ENCODE data around the gene ZBTB20. TPM values are rescaled to one million over a fixed set of nuclear protein-coding genes. Genes with fewer than 3 reads are reported as not detected.
A peak's percentile ranks its signal among the peaks of the same experiment; 100 is the strongest.
"Not testable (repeated sequence)": the region's sequence is repeated elsewhere in the genome, so short reads cannot be mapped to it uniquely, and the experiment has no call there.

The ZBTB20 gene
- 1 to 10 TPM; 6.3 to 6.5 TPM for total RNA-seq
- 25.6 TPM for polyA plus RNA-seq

DNA sequence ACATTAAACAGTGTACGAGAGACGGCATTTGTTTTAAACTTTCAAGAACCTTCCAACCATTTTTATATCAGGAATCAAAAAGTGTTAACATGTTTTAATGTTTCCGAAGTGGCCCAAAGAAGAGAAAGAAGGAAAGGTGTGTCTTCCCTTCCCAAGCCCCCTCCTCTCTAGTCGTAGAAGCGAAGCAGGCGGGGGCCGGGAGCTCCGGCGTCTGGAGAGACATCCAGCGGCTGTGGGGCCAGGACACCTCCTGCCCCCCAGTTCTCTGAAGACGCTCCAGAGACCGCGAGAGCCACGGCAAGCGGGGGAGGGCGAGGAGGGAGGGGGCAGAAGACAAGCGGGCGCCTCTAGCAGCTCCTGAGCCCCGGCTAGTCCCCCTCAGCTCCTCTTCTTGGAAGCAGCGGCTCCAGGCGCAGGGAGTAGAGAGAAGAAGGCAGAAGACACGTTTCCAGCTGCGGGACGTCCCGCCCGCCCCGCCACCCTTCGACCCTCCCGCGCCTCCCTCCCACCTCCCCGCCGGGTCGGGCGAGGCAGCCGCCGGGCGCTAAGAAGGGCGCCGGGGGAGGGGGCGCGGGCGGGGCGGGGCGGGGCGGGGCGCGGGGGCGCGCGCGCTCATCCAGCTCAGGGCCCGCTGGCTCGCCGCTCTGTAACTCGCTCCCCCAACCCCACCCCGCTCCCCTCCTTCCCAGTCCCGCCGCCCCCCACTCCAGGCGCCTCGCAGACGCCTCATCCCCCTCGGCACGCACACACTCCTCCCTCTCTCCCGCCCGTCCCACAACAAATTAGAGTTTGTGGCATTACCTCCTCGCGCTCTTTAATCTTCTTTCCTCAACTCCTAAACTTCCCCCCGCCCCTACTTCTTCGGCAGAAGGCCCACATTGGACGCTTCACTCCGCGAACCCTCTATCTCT lies at the start of gene ZBTB20:
Gene ZBTB20, minus strand, starts transcription at position 871 of the 911 bp plus-strand sequence.
- ChIA-PET CTCF (interaction anchor here (1.0 to 5.9 kb wide), 5 partner anchors 18 to 638 kb away, joined by 3 to 47 read pairs (median 12); no protein-coding TSS in a partner anchor), POLR2A (interaction anchor here (0.6 to 4.6 kb wide), 11 partner anchors 19 to 1632 kb away, joined by 3 to 97 read pairs (median 4); partner anchors contain the start of gene SPICE1)
- H3K9me3 ChIP-seq (ENCODE audit: low read length) = no peaks in the 10 kb centered on the region
- DNase-seq = peak; percentile 56 to 85 (median 68)
- peaks cover 22% of the 10 kb centered on the region for H3K4me1 ChIP-seq (ENCODE audit: insufficient read depth, low read length)
- H3K4me3 Mint-ChIP-seq = peak within 1 kb of the TSS; percentile 91 to 98 (median 97)
- H3K27ac Mint-ChIP-seq = peak within 1 kb of the TSS; percentile 92 to 100 (median 99)
- no peaks in the 10 kb centered on the region for H3K27me3 ChIP-seq (ENCODE audit: insufficient read depth, low read length, poor library complexity, severe bottlenecking)
- no peaks in the 10 kb centered on the region for H3K36me3 ChIP-seq (ENCODE audit: insufficient read depth, low read length)
- no peaks in the 10 kb centered on the region for H3K9me3 Mint-ChIP-seq
- H3K27me3 Mint-ChIP-seq = no peaks in the 10 kb centered on the region
- peak within 1 kb of the TSS; percentile 93 for H3K27ac ChIP-seq (ENCODE audit: low read depth, low read length)
- H3K4me3 ChIP-seq (ENCODE audit: low read length) = peak within 1 kb of the TSS; percentile 69
- H3K36me3 Mint-ChIP-seq = peaks cover 0 to 28% (median 6%) of the 10 kb centered on the region in 3 donors
- H3K4me1 Mint-ChIP-seq = peaks cover 27 to 55% (median 32%) of the 10 kb centered on the region in 3 donors

DNA sequence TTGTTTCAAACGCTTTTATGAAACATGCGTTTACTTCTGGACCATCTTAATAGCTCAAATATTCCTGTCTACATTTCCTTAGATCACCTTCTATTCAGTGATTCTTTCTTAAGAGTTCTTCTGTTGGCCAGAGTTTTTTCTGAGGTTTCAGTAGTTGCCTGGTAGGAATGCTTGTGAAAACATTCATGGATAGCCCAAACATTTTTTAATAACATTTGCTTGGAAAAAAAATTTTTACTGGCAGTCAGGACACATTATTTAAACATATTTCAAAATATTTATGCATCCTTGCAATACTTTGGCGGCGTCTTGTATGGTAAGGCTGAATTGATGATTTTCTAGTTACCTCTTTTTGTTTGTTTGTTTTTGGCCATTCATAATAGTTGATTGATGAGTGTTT lies 47.4 kb upstream of the ZBTB20 start:
- no peak for DNase-seq
- Mint-ChIP-seq H3K27me3 (peaks cover 0 to 2% of the 10 kb centered on the region in 2 donors), H3K9me3 (peaks cover 0 to 9% (median 4%) of the 10 kb centered on the region in 5 donors)

DNA sequence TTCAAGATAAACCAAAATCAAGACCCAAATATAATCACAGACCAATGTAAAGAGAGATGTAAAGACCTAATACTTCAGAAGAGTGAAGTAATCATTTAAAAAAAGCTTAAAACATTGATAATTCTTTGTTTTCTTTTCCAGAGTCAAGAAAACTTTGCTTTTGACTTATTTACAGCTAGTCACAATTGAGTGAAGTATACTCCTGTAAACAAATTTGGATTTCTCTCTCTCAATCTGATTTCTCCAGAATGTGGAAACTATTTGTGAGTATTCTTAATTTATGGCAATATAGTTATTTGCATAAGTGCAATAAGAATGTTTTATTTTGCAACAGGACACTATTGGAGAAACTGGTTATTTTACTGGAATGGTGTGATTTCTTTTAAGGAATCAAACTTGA lies 43.7 kb upstream of the ZBTB20 start:
- Histone ChIP-seq H3K27me3 (ENCODE audit: insufficient read depth, low read length, poor library complexity, severe bottlenecking) (no peaks in the 10 kb centered on the region), H3K9me3 (ENCODE audit: low read length) (no peaks in the 10 kb centered on the region), H3K4me3 (ENCODE audit: low read length) (no peak overlapping the region), H3K4me1 (ENCODE audit: insufficient read depth, low read length) (no peaks in the 10 kb centered on the region), H3K36me3 (ENCODE audit: insufficient read depth, low read length) (no peaks in the 10 kb centered on the region), H3K27ac (ENCODE audit: low read depth, low read length) (no peak overlapping the region)
- peaks cover 0 to 8% (median 3%) of the 10 kb centered on the region in 3 donors for H3K36me3 Mint-ChIP-seq
- no peaks in the 10 kb centered on the region for H3K27me3 Mint-ChIP-seq
- peaks cover 0 to 9% (median 0%) of the 10 kb centered on the region in 5 donors for H3K9me3 Mint-ChIP-seq
- no peak overlapping the region for H3K4me3 Mint-ChIP-seq
- peaks cover 1 to 6% (median 6%) of the 10 kb centered on the region in 3 donors for H3K4me1 Mint-ChIP-seq
- ChIA-PET POLR2A (no interaction called here), CTCF (no interaction called here)
- H3K27ac Mint-ChIP-seq = no peak overlapping the region
- no peak for DNase-seq

More for the DNA sequence above, 47.4 kb upstream of the ZBTB20 start:
- H3K27ac Mint-ChIP-seq = no peak overlapping the region
- H3K4me3 Mint-ChIP-seq = no peak overlapping the region
- no peaks in the 10 kb centered on the region for H3K9me3 ChIP-seq (ENCODE audit: low read length)
- no peak overlapping the region for H3K27ac ChIP-seq (ENCODE audit: low read depth, low read length)
- peaks cover 0 to 22% (median 3%) of the 10 kb centered on the region in 3 donors for H3K36me3 Mint-ChIP-seq
- CTCF ChIA-PET = no interaction called here
- H3K4me1 ChIP-seq (ENCODE audit: insufficient read depth, low read length) = no peaks in the 10 kb centered on the region
- POLR2A ChIA-PET = no interaction called here
- H3K36me3 ChIP-seq (ENCODE audit: insufficient read depth, low read length) = no peaks in the 10 kb centered on the region
- H3K4me1 Mint-ChIP-seq = no peaks in the 10 kb centered on the region
- H3K4me3 ChIP-seq (ENCODE audit: low read length) = no peak overlapping the region
- no peaks in the 10 kb centered on the region for H3K27me3 ChIP-seq (ENCODE audit: insufficient read depth, low read length, poor library complexity, severe bottlenecking)

DNA sequence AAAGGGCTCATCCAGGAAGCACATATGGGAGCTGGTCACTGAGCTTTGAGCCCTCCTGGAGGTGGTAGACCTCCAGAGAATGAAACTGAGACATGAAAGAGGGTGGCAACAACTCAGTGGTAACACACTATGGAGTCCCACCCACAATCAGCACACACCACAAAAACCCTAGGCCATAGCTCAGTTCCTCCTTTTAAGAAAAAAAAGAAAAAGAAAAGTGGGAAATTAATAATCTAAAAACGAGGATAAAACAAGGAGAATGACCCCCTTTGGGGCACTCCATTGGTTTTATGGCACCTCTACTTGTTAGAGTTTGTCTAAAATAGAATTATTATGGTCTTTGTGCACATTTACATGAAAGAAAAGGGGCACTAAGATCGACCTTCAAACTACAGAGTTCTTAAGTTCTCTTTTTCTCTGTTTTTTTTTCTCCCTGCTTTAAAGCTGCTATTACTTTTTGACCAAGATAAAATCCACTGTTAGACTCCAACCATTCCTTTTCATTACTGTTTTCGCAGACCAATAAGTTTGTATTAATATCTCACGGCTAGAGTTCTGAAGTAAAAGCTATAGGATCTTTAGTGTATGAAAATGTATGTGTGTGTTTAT lies 40.2 kb upstream of the ZBTB20 start:
- Mint-ChIP-seq H3K27ac (no peak overlapping the region), H3K4me3 (no peak overlapping the region), H3K36me3 (peaks cover 1 to 4% (median 3%) of the 10 kb centered on the region in 3 donors), H3K4me1 (peaks cover 1 to 6% (median 6%) of the 10 kb centered on the region in 3 donors), H3K9me3 (peaks cover 0 to 9% (median 2%) of the 10 kb centered on the region in 5 donors), H3K27me3 (no peaks in the 10 kb centered on the region)
- Histone ChIP-seq H3K36me3 (ENCODE audit: insufficient read depth, low read length) (no peaks in the 10 kb centered on the region), H3K27ac (ENCODE audit: low read depth, low read length) (no peak overlapping the region), H3K9me3 (ENCODE audit: low read length) (no peaks in the 10 kb centered on the region), H3K4me1 (ENCODE audit: insufficient read depth, low read length) (no peaks in the 10 kb centered on the region), H3K4me3 (ENCODE audit: low read length) (no peak overlapping the region), H3K27me3 (ENCODE audit: insufficient read depth, low read length, poor library complexity, severe bottlenecking) (no peaks in the 10 kb centered on the region)
- no peak for DNase-seq
- ChIA-PET CTCF (interaction anchor here (0.9 kb wide), 1 partner anchor 95 kb away, joined by 3 read pairs; no protein-coding TSS in a partner anchor), POLR2A (no interaction called here)

DNA sequence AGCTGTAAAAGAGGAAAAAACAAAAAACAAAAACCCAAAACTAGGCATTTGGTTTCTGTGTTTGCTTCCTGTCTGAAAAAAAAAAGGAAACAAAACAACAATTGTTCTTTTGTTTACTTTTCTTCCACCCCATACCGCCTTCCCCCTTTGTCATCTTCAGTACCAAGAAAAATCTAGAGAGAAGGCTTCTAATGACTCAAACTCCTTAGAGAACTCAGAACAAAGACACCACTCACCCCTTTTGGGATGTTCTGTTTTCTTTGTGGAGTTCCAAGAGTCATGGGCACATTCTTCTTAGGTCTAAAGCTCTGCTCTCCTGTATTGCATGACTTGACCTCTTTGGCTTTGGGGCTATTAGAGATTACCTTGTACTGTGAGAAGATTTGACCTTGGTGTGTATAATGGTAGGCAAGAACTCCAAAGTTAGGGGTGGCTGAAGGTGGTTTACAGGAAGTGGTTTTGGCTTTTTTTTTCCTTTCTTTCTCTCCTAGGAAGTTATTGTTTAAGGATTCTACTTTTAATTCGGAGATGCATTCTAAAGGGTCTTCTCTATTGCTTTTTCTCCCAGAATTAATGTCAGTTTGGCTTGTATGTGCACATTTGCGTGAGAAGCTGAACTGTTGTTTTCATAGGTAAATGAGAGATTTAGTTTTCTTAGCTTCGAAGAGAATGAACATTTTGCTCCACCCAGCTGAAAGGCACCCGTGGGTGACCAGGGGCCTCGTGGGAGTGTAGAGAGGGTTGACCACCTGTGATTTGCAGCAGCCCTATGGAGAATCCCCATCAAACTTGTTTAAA lies 39.5 kb upstream of the ZBTB20 start:
- Histone ChIP-seq H3K4me1 (ENCODE audit: insufficient read depth, low read length) (no peaks in the 10 kb centered on the region), H3K27me3 (ENCODE audit: insufficient read depth, low read length, poor library complexity, severe bottlenecking) (no peaks in the 10 kb centered on the region), H3K27ac (ENCODE audit: low read depth, low read length) (no peak overlapping the region), H3K4me3 (ENCODE audit: low read length) (no peak overlapping the region), H3K9me3 (ENCODE audit: low read length) (no peaks in the 10 kb centered on the region), H3K36me3 (ENCODE audit: insufficient read depth, low read length) (no peaks in the 10 kb centered on the region)
- Mint-ChIP-seq H3K9me3 (peaks cover 0 to 9% (median 2%) of the 10 kb centered on the region in 5 donors), H3K4me3 (peak overlapping the region in 1 of 7 donors; percentile 42), H3K27ac (no peak overlapping the region), H3K4me1 (peaks cover 1 to 6% (median 6%) of the 10 kb centered on the region in 3 donors), H3K27me3 (no peaks in the 10 kb centered on the region), H3K36me3 (peaks cover 0 to 4% (median 1%) of the 10 kb centered on the region in 3 donors)
- no peak for DNase-seq
- CTCF ChIA-PET = interaction anchor here (0.9 kb wide), 1 partner anchor 95 kb away, joined by 3 read pairs; no protein-coding TSS in a partner anchor
- POLR2A ChIA-PET = no interaction called here

DNA sequence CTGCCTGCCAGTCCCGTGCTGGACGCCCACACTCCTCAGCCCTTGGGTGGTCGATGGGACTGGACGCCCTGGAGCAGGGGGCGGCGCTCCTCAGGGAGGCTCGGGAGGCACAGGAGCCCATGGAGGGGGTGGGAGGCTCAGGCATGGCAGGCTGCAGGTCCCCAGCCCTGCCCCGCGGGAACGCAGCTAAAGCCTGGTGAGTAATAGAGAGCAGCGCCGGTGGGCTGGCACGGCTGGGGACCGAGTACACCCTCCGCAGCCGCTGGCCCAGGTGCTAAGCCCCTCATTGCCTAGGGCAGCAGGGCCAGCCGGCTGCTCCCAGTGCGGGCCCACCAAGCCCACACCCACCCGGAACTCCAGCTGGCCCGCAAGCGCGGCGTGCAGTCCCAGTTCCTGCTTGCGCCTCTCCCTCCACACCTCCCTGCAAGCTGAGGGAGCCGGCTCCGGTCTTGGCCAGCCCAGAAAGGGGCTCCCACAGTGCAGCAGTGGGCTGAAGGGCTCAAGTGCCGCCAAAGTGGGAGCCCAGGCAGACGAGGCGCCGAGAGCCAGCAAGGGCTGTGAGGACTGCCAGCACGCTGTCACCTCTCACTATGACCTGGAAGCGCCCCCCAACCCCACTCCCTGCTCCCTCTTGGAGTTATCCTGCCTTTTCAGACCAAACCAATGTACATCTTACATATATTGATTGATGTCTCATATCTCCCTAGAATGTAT lies 37.9 kb upstream of the ZBTB20 start:
- CTCF ChIA-PET; H3K4me1 ChIP-seq (ENCODE audit: insufficient read depth, low read length); H3K27ac ChIP-seq (ENCODE audit: low read depth, low read length); H3K4me3 Mint-ChIP-seq; H3K27me3 ChIP-seq (ENCODE audit: insufficient read depth, low read length, poor library complexity, severe bottlenecking); H3K4me1 Mint-ChIP-seq; H3K9me3 Mint-ChIP-seq; H3K27me3 Mint-ChIP-seq; H3K36me3 ChIP-seq (ENCODE audit: insufficient read depth, low read length); POLR2A ChIA-PET; H3K9me3 ChIP-seq (ENCODE audit: low read length); H3K4me3 ChIP-seq (ENCODE audit: low read length); H3K36me3 Mint-ChIP-seq; H3K27ac Mint-ChIP-seq; DNase-seq: not testable (repeated sequence)

DNA sequence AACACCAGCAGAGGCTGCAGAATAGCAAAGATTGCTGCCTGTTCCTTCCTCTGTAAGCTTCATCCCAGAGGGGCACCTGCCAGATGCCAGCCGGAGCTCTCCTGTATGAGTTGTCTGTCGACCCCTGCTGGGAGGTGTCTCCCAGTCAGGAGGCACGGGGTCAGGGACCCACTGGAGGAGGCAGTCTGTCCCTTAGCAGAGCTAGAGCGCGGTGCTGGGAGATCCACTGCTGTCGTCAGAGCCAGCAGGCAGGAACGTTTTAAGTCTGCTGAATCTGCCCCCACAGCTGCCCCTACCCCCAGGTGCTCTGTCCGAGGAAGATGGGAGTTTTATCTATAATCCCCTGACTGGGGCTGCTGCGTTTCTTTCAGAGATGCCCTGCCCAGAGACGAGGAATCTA lies 31.8 kb upstream of the ZBTB20 start:
- H3K27me3 ChIP-seq (ENCODE audit: insufficient read depth, low read length, poor library complexity, severe bottlenecking); H3K27ac ChIP-seq (ENCODE audit: low read depth, low read length); H3K36me3 ChIP-seq (ENCODE audit: insufficient read depth, low read length); POLR2A ChIA-PET; DNase-seq; H3K9me3 ChIP-seq (ENCODE audit: low read length); H3K4me1 Mint-ChIP-seq; H3K4me1 ChIP-seq (ENCODE audit: insufficient read depth, low read length); H3K4me3 ChIP-seq (ENCODE audit: low read length); H3K9me3 Mint-ChIP-seq; H3K4me3 Mint-ChIP-seq; CTCF ChIA-PET; H3K27ac Mint-ChIP-seq; H3K27me3 Mint-ChIP-seq: not testable (repeated sequence)
- H3K36me3 Mint-ChIP-seq = peaks cover 0 to 30% (median 2%) of the 10 kb centered on the region in 3 donors
